Upper lobe of left lung (tissue), 4 donors: ENCODE results near the gene RAB11FIP4.

ENCODE experiments used
- CTCF ChIP-seq, 6 experiments: fragments of 450-650 bp in 4 of 6; fragments of 200-600 bp in 2 of 6; sonication (generic) in 2 of 6; IDR thresholded peaks; one replicate each; pipeline ENCODE4 v1.5.1; 2016 to 2019; ENCODE audit warnings: antibody characterized with exemption in 6 of 6
- EP300 ChIP-seq, 4 donors: sonication (generic); formaldehyde crosslinking; IDR thresholded peaks; one replicate each; pipeline ENCODE4 v1.5.1; 2017; ENCODE audit warnings: antibody characterized with exemption in 4 of 4, control low read depth in 2 of 4

DNA sequence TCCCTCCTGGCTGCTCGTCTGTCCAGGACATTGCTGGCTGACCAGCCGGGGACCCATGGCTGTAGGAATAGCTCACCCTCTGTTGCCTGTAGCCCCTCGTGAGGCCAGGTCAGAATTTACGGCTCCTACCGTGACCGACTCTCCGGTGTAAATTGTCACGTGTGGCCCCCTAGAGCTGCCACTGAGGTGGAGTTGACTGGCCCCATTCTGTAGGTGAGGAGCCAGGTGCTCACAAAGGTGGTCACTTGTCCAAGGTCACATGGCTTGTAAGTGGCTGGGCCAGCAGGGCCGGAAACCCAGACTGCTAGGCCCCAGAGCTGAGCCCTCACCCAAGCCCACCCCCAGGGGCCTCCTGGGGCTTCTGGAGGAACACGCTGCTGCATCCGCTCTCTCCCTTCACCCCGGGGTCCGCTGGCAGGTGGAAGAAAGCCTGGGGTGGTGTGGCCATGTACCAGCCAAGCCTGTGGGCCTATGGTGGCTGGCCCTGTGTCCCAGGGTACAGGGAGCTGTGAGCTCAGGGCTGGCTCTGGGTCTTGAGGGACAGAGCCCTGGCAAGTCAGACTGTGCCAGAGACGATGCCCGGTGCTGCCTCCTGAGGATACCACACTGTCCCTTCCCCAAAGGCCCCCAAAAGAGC, 120.7 kb downstream of the RAB11FIP4 start:
- TF ChIP-seq CTCF (IDR thresholded peaks at IDR 0.05): no peak
- no peak for TF ChIP-seq EP300 (IDR thresholded peaks at IDR 0.05)
